Vagina (tissue), 2 donors: ENCODE results near the gene TMC5. TPM values are rescaled to one million over a fixed set of nuclear protein-coding genes. Genes with fewer than 3 reads are reported as not detected.
"Not testable (repeated sequence)": the region's sequence is repeated elsewhere in the genome, so short reads cannot be mapped to it uniquely, and the experiment has no call there.

Source experiments
- DNase-seq, 2 donors: peaks; one replicate each; pipeline ENCODE4 v3.0.0-alpha.2; 2017; ENCODE audit errors: extremely low spot score in 2 of 2
- H3K27ac ChIP-seq: fragments of 200-600 bp; sonication (generic); one replicate; pipeline ENCODE4 v1.5.1; 2019
- H3K27me3 ChIP-seq: fragments of 200-600 bp; sonication (generic); one replicate; pipeline ENCODE4 v1.5.1; 2019
- H3K36me3 ChIP-seq, 2 donors: fragments of 200-600 bp; sonication (generic); one replicate each; pipeline ENCODE4 v1.5.1; 2017 to 2019
- H3K4me1 ChIP-seq: fragments of 200-600 bp; sonication (generic); one replicate; pipeline ENCODE4 v1.5.1; 2019
- H3K4me3 ChIP-seq, 2 donors: fragments of 200-600 bp; sonication (generic); 1 replicate in 1 of 2; 2 replicates in 1 of 2; pipeline ENCODE4 v1.5.1; 2016 to 2019
- H3K9me3 ChIP-seq: fragments of 200-600 bp; sonication (generic); one replicate; pipeline ENCODE4 v1.5.1; 2019
- CTCF ChIP-seq, 3 experiments: fragments of 450-650 bp in 2 of 3; fragments of 200-600 bp in 1 of 3; sonication (generic) in 1 of 3; IDR thresholded peaks; one replicate each; pipeline ENCODE4 v1.5.1; 2017 to 2019; ENCODE audit warnings: antibody characterized with exemption in 3 of 3, mild to moderate bottlenecking in 2 of 3, moderate library complexity in 2 of 3
- POLR2A ChIP-seq, 2 donors: fragments of 450-650 bp; IDR thresholded peaks; one replicate each; pipeline ENCODE4 v1.6.1; 2017; ENCODE audit warnings: antibody characterized with exemption in 2 of 2, mild to moderate bottlenecking in 2 of 2, moderate library complexity in 2 of 2
- POLR2AphosphoS5 ChIP-seq, 2 donors: sonication (generic); formaldehyde crosslinking; IDR thresholded peaks; one replicate each; pipeline ENCODE4 v1.9.0; 2017; ENCODE audit warnings: antibody characterized with exemption in 2 of 2, mild to moderate bottlenecking in 2 of 2, low read depth in 1 of 2; ENCODE audit not compliant: insufficient read depth in 1 of 2
- intact Hi-C: fragments of 100-400 bp; cut with DNase I; formaldehyde crosslinking; loops from one replicate; pipeline ENCODE4 v1.15.1; 2023
- total RNA-seq: library from RNA; depleted of rRNA; stranded (reverse); fragments of >200 nt; gene quantifications from one replicate; pipeline ENCODE4 v1.2.3, GENCODE V29; 2016

Gene TMC5
- total RNA-seq = not detected

GRCh38 chr16:19417640-19418039, at the start of gene TMC5:
TSS of gene TMC5 (plus strand) at chr16:19417883. CDS start at chr16:19440039, 22,156 bp downstream.
- Histone ChIP-seq H3K36me3 (no peaks in the 10 kb centered on the region), H3K4me1 (no peaks in the 10 kb centered on the region), H3K27me3 (no peaks in the 10 kb centered on the region), H3K27ac (no peak within 1 kb of the TSS), H3K9me3 (no peaks in the 10 kb centered on the region), H3K4me3 (no peak within 1 kb of the TSS)
- no peak for DNase-seq
- no peak for TF ChIP-seq POLR2A (IDR thresholded peaks at IDR 0.05)
- TF ChIP-seq POLR2AphosphoS5 (IDR thresholded peaks at IDR 0.05; ENCODE audit: insufficient read depth in 1 of 2, low read depth in 1 of 2) = no peak
- no peak for TF ChIP-seq CTCF (IDR thresholded peaks at IDR 0.05)
- intact Hi-C loops = no loop called here

- H3K9me3 ChIP-seq, H3K27ac ChIP-seq, H3K27me3 ChIP-seq, intact Hi-C loops, H3K36me3 ChIP-seq, DNase-seq, H3K4me3 ChIP-seq, H3K4me1 ChIP-seq: not testable (repeated sequence)
Measured at GRCh38 chr16:19372541-19372940, 45.1 kb upstream of the TMC5 start.

- intact Hi-C loops = no loop called here
- DNase-seq = no peak
- Histone ChIP-seq H3K27me3 (no peaks in the 10 kb centered on the region), H3K36me3 (no peaks in the 10 kb centered on the region), H3K27ac (no peak overlapping the region), H3K9me3 (no peaks in the 10 kb centered on the region), H3K4me1 (no peaks in the 10 kb centered on the region), H3K4me3 (no peak overlapping the region)
- TF ChIP-seq POLR2A (IDR thresholded peaks at IDR 0.05) = no peak
- no peak for TF ChIP-seq CTCF (IDR thresholded peaks at IDR 0.05)
- no peak for TF ChIP-seq POLR2AphosphoS5 (IDR thresholded peaks at IDR 0.05; ENCODE audit: insufficient read depth in 1 of 2, low read depth in 1 of 2)
Measured at GRCh38 chr16:19374402-19374801, 43.3 kb upstream of the TMC5 start.

- no peaks in the 10 kb centered on the region for H3K27me3 ChIP-seq
- no peak overlapping the region for H3K4me3 ChIP-seq
- no peak overlapping the region for H3K27ac ChIP-seq
- no peaks in the 10 kb centered on the region for H3K4me1 ChIP-seq
- H3K9me3 ChIP-seq = no peaks in the 10 kb centered on the region
- TF ChIP-seq POLR2A (IDR thresholded peaks at IDR 0.05) (no peak), CTCF (IDR thresholded peaks at IDR 0.05) (peak; percentile 73 to 91 (median 82)), POLR2AphosphoS5 (IDR thresholded peaks at IDR 0.05; ENCODE audit: insufficient read depth in 1 of 2, low read depth in 1 of 2) (peak in 1 of 2 donors; percentile 55)
- no peak for DNase-seq
- no peaks in the 10 kb centered on the region for H3K36me3 ChIP-seq
- intact Hi-C loops = loop anchor here (5.0 kb wide), 1 partner anchor 288 kb away; no protein-coding TSS in a partner anchor
Measured at GRCh38 chr16:19375561-19376158, 42.0 kb upstream of the TMC5 start.

GRCh38 chr16:19377864-19378263, 39.8 kb upstream of the TMC5 start:
- intact Hi-C loops = loop anchor here (5.0 kb wide), 1 partner anchor 291 kb away; no protein-coding TSS in a partner anchor
- no peak for DNase-seq
- TF ChIP-seq POLR2A (IDR thresholded peaks at IDR 0.05) = no peak
- no peak for TF ChIP-seq POLR2AphosphoS5 (IDR thresholded peaks at IDR 0.05; ENCODE audit: insufficient read depth in 1 of 2, low read depth in 1 of 2)
- no peak for TF ChIP-seq CTCF (IDR thresholded peaks at IDR 0.05)
- Histone ChIP-seq H3K4me1 (no peaks in the 10 kb centered on the region), H3K27ac (no peak overlapping the region), H3K36me3 (no peaks in the 10 kb centered on the region), H3K4me3 (no peak overlapping the region), H3K9me3 (no peaks in the 10 kb centered on the region), H3K27me3 (no peaks in the 10 kb centered on the region)
